Measurements from ENCODE around the gene MSRB1. TPM values are rescaled to one million over a fixed set of nuclear protein-coding genes. Genes with fewer than 3 reads are reported as not detected.

Gene MSRB1
- total RNA-seq, 2 donors from 2014 or later, result 36.8 to 38.6 TPM

GRCh38 chr16:1982013-1982433 lies 39.0 kb upstream of the MSRB1 start:
- ATAC-seq, result no peak
- no peaks in the 10 kb centered on the region for H3K9me3 ChIP-seq
- no peaks in the 10 kb centered on the region for H3K27me3 ChIP-seq
- no peak overlapping the region for H3K4me3 ChIP-seq
- peak overlapping the region in 3 of 4 donors; percentile 43 to 59 (median 55) for H3K27ac ChIP-seq
- peak in 3 of 4 donors; percentile 49 to 50 (median 49) for DNase-seq
- TF ChIP-seq CTCF (IDR thresholded peaks at IDR 0.05), result no peak
- TF ChIP-seq POLR2A (IDR thresholded peaks at IDR 0.05), result no peak
- intact Hi-C loops (cut with DNase I), result no loop called here
- peaks cover 0 to 5% of the 10 kb centered on the region in 2 donors for H3K36me3 ChIP-seq (replicated peaks in 1 of 2; ENCODE audit: insufficient read depth in 1 of 2, low read depth in 2 of 2)
- peaks cover 63% of the 10 kb centered on the region for H3K4me1 ChIP-seq
- 17 to 56% methylated on average over 5 of the region's 5 CpGs for WGBS, 2 donors

GRCh38 chr16:1981398-1981836 lies 38.4 kb upstream of the MSRB1 start, which contains the start of gene NOXO1:
Gene NOXO1 (minus strand): TSS chr16:1981469. CDS start chr16:1981179, 290 bp downstream.
- no peak for ATAC-seq
- H3K27me3 ChIP-seq, result no peaks in the 10 kb centered on the region
- intact Hi-C loops (cut with DNase I), result no loop called here

GRCh38 chr16:1980770-1981087 lies 37.7 kb upstream of the MSRB1 start:
- ATAC-seq (no peak), DNase-seq (no peak)
- no peaks in the 10 kb centered on the region for H3K9me3 ChIP-seq
- TF ChIP-seq POLR2A (IDR thresholded peaks at IDR 0.05), result no peak
- no peak for TF ChIP-seq CTCF (IDR thresholded peaks at IDR 0.05)
- peaks cover 0 to 11% of the 10 kb centered on the region in 2 donors for H3K36me3 ChIP-seq (replicated peaks in 1 of 2; ENCODE audit: insufficient read depth in 1 of 2, low read depth in 2 of 2)
- intact Hi-C loops (cut with DNase I), result no loop called here
- 23 to 55% methylated on average over 9 to 10 of the region's 16 CpGs for WGBS, 2 donors
- no peaks in the 10 kb centered on the region for H3K27me3 ChIP-seq
- H3K4me1 ChIP-seq, result peaks cover 63% of the 10 kb centered on the region
- H3K4me3 ChIP-seq, result no peak overlapping the region
- H3K27ac ChIP-seq, result peak overlapping the region in 1 of 4 donors; percentile 0

More at GRCh38 chr16:1981398-1981836, 38.4 kb upstream of the MSRB1 start, which contains the start of gene NOXO1:
- no peak within 1 kb of the TSS for H3K4me3 ChIP-seq
- peaks cover 0 to 9% of the 10 kb centered on the region in 2 donors for H3K36me3 ChIP-seq (replicated peaks in 1 of 2; ENCODE audit: insufficient read depth in 1 of 2, low read depth in 2 of 2)
- peaks cover 63% of the 10 kb centered on the region for H3K4me1 ChIP-seq
- TF ChIP-seq POLR2A (IDR thresholded peaks at IDR 0.05) (no peak), CTCF (IDR thresholded peaks at IDR 0.05) (no peak)
- no peak for DNase-seq
- H3K27ac ChIP-seq, result peak within 1 kb of the TSS in 3 of 4 donors; percentile 43 to 59 (median 55)
- H3K9me3 ChIP-seq, result no peaks in the 10 kb centered on the region
- WGBS, 2 donors, result 65 to 70% methylated on average over 6 of the region's 6 CpGs

- ATAC-seq (no peak), DNase-seq (peak in 2 of 4 donors; percentile 53 to 57)
- Histone ChIP-seq H3K27ac (peak overlapping the region in 3 of 4 donors; percentile 52 to 78 (median 74)), H3K4me3 (no peak overlapping the region), H3K4me1 (peaks cover 60% of the 10 kb centered on the region), H3K36me3 (replicated peaks in 1 of 2; ENCODE audit: insufficient read depth in 1 of 2, low read depth in 2 of 2) (peaks cover 0 to 16% of the 10 kb centered on the region in 2 donors), H3K27me3 (no peaks in the 10 kb centered on the region), H3K9me3 (no peaks in the 10 kb centered on the region)
- 11 to 36% methylated on average over 7 to 52 of the region's 53 CpGs for WGBS, 2 donors
- TF ChIP-seq CTCF (IDR thresholded peaks at IDR 0.05) (no peak), POLR2A (IDR thresholded peaks at IDR 0.05) (no peak)
- intact Hi-C loops (cut with DNase I), result no loop called here
Observed at GRCh38 chr16:1980030-1980769, 37.2 kb upstream of the MSRB1 start.
